Testis (tissue), 2 donors: ENCODE data around the gene SMAD6.

Source experiments
- CTCF ChIP-seq, 3 experiments: fragments of 450-650 bp in 2 of 3; fragments of 200-600 bp in 1 of 3; sonication (generic) in 1 of 3; IDR thresholded peaks; one replicate each; pipeline ENCODE4 v1.5.1; 2016 to 2019; ENCODE audit warnings: antibody characterized with exemption in 3 of 3, mild to moderate bottlenecking in 2 of 3, moderate library complexity in 1 of 3
- POLR2A ChIP-seq: fragments of 450-650 bp; IDR thresholded peaks from one replicate; pipeline ENCODE4 v1.6.1; 2017; ENCODE audit warnings: antibody characterized with exemption, mild to moderate bottlenecking, moderate library complexity

GRCh38 chr15:66720206-66721010 lies 18.4 kb downstream of the SMAD6 start:
- TF ChIP-seq CTCF (IDR thresholded peaks at IDR 0.05) (no peak), POLR2A (no peak)
